T-helper 1 cell treated with Interleukin-12 subunit alpha and Interleukin-12 subunit beta and Interleukin-4 antibody, amounts not matched to agents 30 μg/mL and 1 μg/mL, for 36 hours (primary cell): Measurements from ENCODE around the gene VAV2.
"Not testable (repeated sequence)": the region's sequence is repeated elsewhere in the genome, so short reads cannot be mapped to it uniquely, and the experiment has no call there.

Experiments used
- H3K27ac Mint-ChIP-seq: one replicate; pipeline ENCODE4 v1.8.0; 2021; ENCODE audit warnings: mild to moderate bottlenecking, mixed read lengths
- H3K27me3 Mint-ChIP-seq: one replicate; pipeline ENCODE4 v1.8.0; 2021; ENCODE audit warnings: low read depth, mixed read lengths
- H3K36me3 Mint-ChIP-seq: one replicate; pipeline ENCODE4 v1.8.0; 2021; ENCODE audit warnings: low read depth, mixed read lengths
- H3K4me1 Mint-ChIP-seq: one replicate; pipeline ENCODE4 v1.8.0; 2021; ENCODE audit warnings: low read depth, mixed read lengths
- H3K4me3 Mint-ChIP-seq: one replicate; pipeline ENCODE4 v1.8.0; 2021; ENCODE audit warnings: mild to moderate bottlenecking, moderate library complexity, mixed read lengths
- H3K9me3 Mint-ChIP-seq: one replicate; pipeline ENCODE4 v1.8.0; 2021; ENCODE audit warnings: mixed read lengths

Gene VAV2

GRCh38 chr9:133994353-133995011, 2.4 kb upstream of the VAV2 start:
- no peaks in the 10 kb centered on the region for H3K36me3 Mint-ChIP-seq
- H3K4me1 Mint-ChIP-seq: no peaks in the 10 kb centered on the region
- H3K27ac Mint-ChIP-seq: no peak overlapping the region
- no peaks in the 10 kb centered on the region for H3K9me3 Mint-ChIP-seq
- peaks cover 25% of the 10 kb centered on the region for H3K27me3 Mint-ChIP-seq
- H3K4me3 Mint-ChIP-seq: peak overlapping the region; percentile 57

GRCh38 chr9:133993635-133994253, 1.6 kb upstream of the VAV2 start:
- H3K4me3 Mint-ChIP-seq: peak overlapping the region; percentile 57
- no peaks in the 10 kb centered on the region for H3K9me3 Mint-ChIP-seq
- H3K27ac Mint-ChIP-seq: no peak overlapping the region
- peaks cover 27% of the 10 kb centered on the region for H3K27me3 Mint-ChIP-seq
- no peaks in the 10 kb centered on the region for H3K4me1 Mint-ChIP-seq
- H3K36me3 Mint-ChIP-seq: no peaks in the 10 kb centered on the region

- no peaks in the 10 kb centered on the region for H3K4me1 Mint-ChIP-seq
- H3K9me3 Mint-ChIP-seq: no peaks in the 10 kb centered on the region
- peak overlapping the region; percentile 50 for H3K4me3 Mint-ChIP-seq
- no peaks in the 10 kb centered on the region for H3K36me3 Mint-ChIP-seq
- no peak overlapping the region for H3K27ac Mint-ChIP-seq
- peaks cover 27% of the 10 kb centered on the region for H3K27me3 Mint-ChIP-seq
Measured at GRCh38 chr9:133992780-133993634, 883 bp upstream of the VAV2 start.

- Mint-ChIP-seq H3K4me3 (peak overlapping the region; percentile 10), H3K36me3 (no peaks in the 10 kb centered on the region), H3K9me3 (no peaks in the 10 kb centered on the region), H3K27ac (no peak overlapping the region), H3K27me3 (peaks cover 27% of the 10 kb centered on the region), H3K4me1 (no peaks in the 10 kb centered on the region)
Measured at GRCh38 chr9:133991214-133991921, 756 bp downstream of the VAV2 start.

GRCh38 chr9:133990366-133991213, 1.5 kb downstream of the VAV2 start:
- no peaks in the 10 kb centered on the region for H3K36me3 Mint-ChIP-seq
- H3K27me3 Mint-ChIP-seq: peaks cover 25% of the 10 kb centered on the region
- no peaks in the 10 kb centered on the region for H3K9me3 Mint-ChIP-seq
- H3K4me3 Mint-ChIP-seq: peak overlapping the region; percentile 10
- H3K27ac Mint-ChIP-seq: no peak overlapping the region
- H3K4me1 Mint-ChIP-seq: no peaks in the 10 kb centered on the region

- no peak overlapping the region for H3K4me3 Mint-ChIP-seq
- peaks cover 24% of the 10 kb centered on the region for H3K27me3 Mint-ChIP-seq
- no peaks in the 10 kb centered on the region for H3K4me1 Mint-ChIP-seq
- H3K27ac Mint-ChIP-seq: no peak overlapping the region
- no peaks in the 10 kb centered on the region for H3K36me3 Mint-ChIP-seq
- H3K9me3 Mint-ChIP-seq: no peaks in the 10 kb centered on the region
Measured at GRCh38 chr9:133989625-133990365, 2.3 kb downstream of the VAV2 start.

- H3K9me3 Mint-ChIP-seq, H3K4me3 Mint-ChIP-seq, H3K4me1 Mint-ChIP-seq, H3K36me3 Mint-ChIP-seq, H3K27ac Mint-ChIP-seq: not testable (repeated sequence)
- H3K27me3 Mint-ChIP-seq: peaks cover 18% of the 10 kb centered on the region
Measured at GRCh38 chr9:133988771-133989170, 3.4 kb downstream of the VAV2 start.

GRCh38 chr9:133987946-133988665, 4.0 kb downstream of the VAV2 start:
- no peak overlapping the region for H3K27ac Mint-ChIP-seq
- H3K27me3 Mint-ChIP-seq: peaks cover 18% of the 10 kb centered on the region
- no peaks in the 10 kb centered on the region for H3K36me3 Mint-ChIP-seq
- H3K4me1 Mint-ChIP-seq: no peaks in the 10 kb centered on the region
- H3K9me3 Mint-ChIP-seq: no peaks in the 10 kb centered on the region
- H3K4me3 Mint-ChIP-seq: no peak overlapping the region

- H3K36me3 Mint-ChIP-seq: no peaks in the 10 kb centered on the region
- H3K9me3 Mint-ChIP-seq: no peaks in the 10 kb centered on the region
- H3K4me1 Mint-ChIP-seq: no peaks in the 10 kb centered on the region
- H3K4me3 Mint-ChIP-seq: no peak overlapping the region
- no peak overlapping the region for H3K27ac Mint-ChIP-seq
- H3K27me3 Mint-ChIP-seq: peaks cover 18% of the 10 kb centered on the region
Measured at GRCh38 chr9:133987446-133987788, 4.7 kb downstream of the VAV2 start.

- H3K4me3 Mint-ChIP-seq: no peak overlapping the region
- no peaks in the 10 kb centered on the region for H3K36me3 Mint-ChIP-seq
- H3K9me3 Mint-ChIP-seq: no peaks in the 10 kb centered on the region
- no peak overlapping the region for H3K27ac Mint-ChIP-seq
- no peaks in the 10 kb centered on the region for H3K4me1 Mint-ChIP-seq
- peaks cover 18% of the 10 kb centered on the region for H3K27me3 Mint-ChIP-seq
Measured at GRCh38 chr9:133986774-133987445, 5.2 kb downstream of the VAV2 start.

GRCh38 chr9:133986061-133986460, 6.1 kb downstream of the VAV2 start:
- Mint-ChIP-seq H3K27ac (no peak overlapping the region), H3K36me3 (no peaks in the 10 kb centered on the region), H3K4me1 (no peaks in the 10 kb centered on the region), H3K9me3 (no peaks in the 10 kb centered on the region), H3K4me3 (no peak overlapping the region), H3K27me3 (peaks cover 17% of the 10 kb centered on the region)

GRCh38 chr9:133982971-133983720, 9.0 kb downstream of the VAV2 start:
- H3K4me3 Mint-ChIP-seq: no peak overlapping the region
- no peaks in the 10 kb centered on the region for H3K27me3 Mint-ChIP-seq
- H3K36me3 Mint-ChIP-seq: no peaks in the 10 kb centered on the region
- no peak overlapping the region for H3K27ac Mint-ChIP-seq
- no peaks in the 10 kb centered on the region for H3K9me3 Mint-ChIP-seq
- H3K4me1 Mint-ChIP-seq: no peaks in the 10 kb centered on the region
